Fibroblast of villous mesenchyme (primary cell): ENCODE measurements around the gene KLK2. TPM values are rescaled to one million over a fixed set of nuclear protein-coding genes. Genes with fewer than 3 reads are reported as not detected.

Source experiments
- DNase-seq: peaks from one replicate; pipeline ENCODE4 v3.0.0-alpha.2; 2010; ENCODE audit warnings: low read depth
- H3K4me3 ChIP-seq: 2 replicates; pipeline ENCODE4 v1.5.1; 2011; ENCODE audit warnings: low read depth, mild to moderate bottlenecking, low read length
- CTCF ChIP-seq: IDR thresholded peaks from 2 replicates; pipeline ENCODE4 v1.5.1; 2012; ENCODE audit warnings: low read depth, mild to moderate bottlenecking, low read length; ENCODE audit not compliant: insufficient read depth
- total RNA-seq: library from RNA; depleted of rRNA; stranded (reverse); fragments of >200 nt; gene quantifications from 2 replicates; pipeline ENCODE4 v1.2.3, GENCODE V29; 2012

Gene KLK2
- total RNA-seq, 1 donor: not detected

DNA sequence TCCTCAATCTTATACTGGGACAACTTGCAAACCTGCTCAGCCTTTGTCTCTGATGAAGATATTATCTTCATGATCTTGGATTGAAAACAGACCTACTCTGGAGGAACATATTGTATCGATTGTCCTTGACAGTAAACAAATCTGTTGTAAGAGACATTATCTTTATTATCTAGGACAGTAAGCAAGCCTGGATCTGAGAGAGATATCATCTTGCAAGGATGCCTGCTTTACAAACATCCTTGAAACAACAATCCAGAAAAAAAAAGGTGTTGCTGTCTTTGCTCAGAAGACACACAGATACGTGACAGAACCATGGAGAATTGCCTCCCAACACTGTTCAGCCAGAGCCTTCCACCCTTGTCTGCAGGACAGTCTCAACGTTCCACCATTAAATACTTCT lies 22.5 kb upstream of the KLK2 start:
- no peak for TF ChIP-seq CTCF
- DNase-seq: no peak
- no peak overlapping the region for H3K4me3 ChIP-seq

GRCh38 chr19:50851620-50852019 lies 21.6 kb upstream of the KLK2 start:
- no peak overlapping the region for H3K4me3 ChIP-seq
- DNase-seq: no peak
- TF ChIP-seq CTCF: no peak

DNA sequence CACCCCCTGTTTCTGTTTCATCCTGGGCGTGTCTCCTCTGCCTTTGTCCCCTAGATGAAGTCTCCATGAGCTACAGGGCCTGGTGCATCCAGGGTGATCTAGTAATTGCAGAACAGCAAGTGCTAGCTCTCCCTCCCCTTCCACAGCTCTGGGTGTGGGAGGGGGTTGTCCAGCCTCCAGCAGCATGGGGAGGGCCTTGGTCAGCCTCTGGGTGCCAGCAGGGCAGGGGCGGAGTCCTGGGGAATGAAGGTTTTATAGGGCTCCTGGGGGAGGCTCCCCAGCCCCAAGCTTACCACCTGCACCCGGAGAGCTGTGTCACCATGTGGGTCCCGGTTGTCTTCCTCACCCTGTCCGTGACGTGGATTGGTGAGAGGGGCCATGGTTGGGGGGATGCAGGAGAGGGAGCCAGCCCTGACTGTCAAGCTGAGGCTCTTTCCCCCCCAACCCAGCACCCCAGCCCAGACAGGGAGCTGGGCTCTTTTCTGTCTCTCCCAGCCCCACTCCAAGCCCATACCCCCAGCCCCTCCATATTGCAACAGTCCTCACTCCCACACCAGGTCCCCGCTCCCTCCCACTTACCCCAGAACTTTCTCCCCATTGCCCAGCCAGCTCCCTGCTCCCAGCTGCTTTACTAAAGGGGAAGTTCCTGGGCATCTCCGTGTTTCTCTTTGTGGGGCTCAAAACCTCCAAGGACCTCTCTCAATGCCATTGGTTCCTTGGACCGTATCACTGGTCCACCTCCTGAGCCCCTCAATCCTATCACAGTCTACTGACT lies 18.4 kb upstream of the KLK2 start, which contains the start of gene KLK3:
KLK3 (plus strand) TSS at position 280 of the 775 bp plus-strand sequence; CDS start at position 321, 41 bp downstream.
- DNase-seq: no peak
- TF ChIP-seq CTCF: no peak
- H3K4me3 ChIP-seq: no peak within 1 kb of the TSS

DNA sequence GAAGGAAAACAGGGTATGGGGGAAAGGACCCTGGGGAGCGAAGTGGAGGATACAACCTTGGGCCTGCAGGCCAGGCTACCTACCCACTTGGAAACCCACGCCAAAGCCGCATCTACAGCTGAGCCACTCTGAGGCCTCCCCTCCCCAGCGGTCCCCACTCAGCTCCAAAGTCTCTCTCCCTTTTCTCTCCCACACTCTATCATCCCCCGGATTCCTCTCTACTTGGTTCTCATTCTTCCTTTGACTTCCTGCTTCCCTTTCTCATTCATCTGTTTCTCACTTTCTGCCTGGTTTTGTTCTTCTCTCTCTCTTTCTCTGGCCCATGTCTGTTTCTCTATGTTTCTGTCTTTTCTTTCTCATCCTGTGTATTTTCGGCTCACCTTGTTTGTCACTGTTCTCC lies 15.9 kb upstream of the KLK2 start:
- H3K4me3 ChIP-seq: no peak overlapping the region
- TF ChIP-seq CTCF: no peak
- no peak for DNase-seq

DNA sequence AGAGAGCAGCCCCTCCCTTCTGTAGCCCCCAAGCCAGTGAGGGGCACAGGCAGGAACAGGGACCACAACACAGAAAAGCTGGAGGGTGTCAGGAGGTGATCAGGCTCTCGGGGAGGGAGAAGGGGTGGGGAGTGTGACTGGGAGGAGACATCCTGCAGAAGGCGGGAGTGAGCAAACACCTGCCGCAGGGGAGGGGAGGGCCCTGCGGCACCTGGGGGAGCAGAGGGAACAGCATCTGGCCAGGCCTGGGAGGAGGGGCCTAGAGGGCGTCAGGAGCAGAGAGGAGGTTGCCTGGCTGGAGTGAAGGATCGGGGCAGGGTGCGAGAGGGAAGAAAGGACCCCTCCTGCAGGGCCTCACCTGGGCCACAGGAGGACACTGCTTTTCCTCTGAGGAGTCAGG lies 14.4 kb upstream of the KLK2 start:
- TF ChIP-seq CTCF: no peak
- H3K4me3 ChIP-seq: no peak overlapping the region
- no peak for DNase-seq

- no peak for DNase-seq
- no peak for TF ChIP-seq CTCF
- no peak overlapping the region for H3K4me3 ChIP-seq
These were observed 13.4 kb upstream of the KLK2 start for GRCh38 chr19:50859849-50860248.

DNA sequence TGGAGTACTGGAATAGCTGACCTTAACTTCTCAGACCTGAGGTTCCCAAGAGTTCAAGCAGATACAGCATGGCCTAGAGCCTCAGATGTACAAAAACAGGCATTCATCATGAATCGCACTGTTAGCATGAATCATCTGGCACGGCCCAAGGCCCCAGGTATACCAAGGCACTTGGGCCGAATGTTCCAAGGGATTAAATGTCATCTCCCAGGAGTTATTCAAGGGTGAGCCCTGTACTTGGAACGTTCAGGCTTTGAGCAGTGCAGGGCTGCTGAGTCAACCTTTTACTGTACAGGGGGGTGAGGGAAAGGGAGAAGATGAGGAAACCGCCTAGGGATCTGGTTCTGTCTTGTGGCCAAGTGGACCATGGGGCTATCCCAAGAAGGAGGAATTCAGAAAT lies 12.2 kb upstream of the KLK2 start:
- no peak for DNase-seq
- no peak for TF ChIP-seq CTCF
- H3K4me3 ChIP-seq: no peak overlapping the region
